ENCODE measurements around the gene DDX31.

DNA sequence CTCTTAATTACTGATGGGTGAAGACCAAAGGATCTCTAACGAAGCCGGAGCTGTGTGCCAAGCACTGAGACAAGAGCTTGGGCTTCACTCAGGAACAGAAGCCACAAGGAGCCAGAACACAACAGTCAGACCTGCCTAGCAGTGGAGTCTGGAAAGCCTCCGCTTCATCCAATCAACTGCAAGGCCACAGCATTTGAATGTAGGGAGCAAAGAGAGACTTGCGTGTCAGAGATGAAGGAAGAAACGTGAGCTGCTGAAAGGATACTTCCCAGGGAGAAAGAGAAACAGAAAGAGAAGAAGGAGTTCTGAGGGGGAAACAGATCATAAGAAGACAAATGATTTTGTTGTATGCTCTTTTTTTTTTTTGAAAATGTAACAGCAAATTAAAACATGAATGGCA lies 43.5 kb downstream of the DDX31 start:
- TF ChIP-seq CTCF (conservative IDR thresholded peaks at IDR 0.05; ENCODE audit: low read length) (no peak), EZH2phosphoT487 (IDR thresholded peaks at IDR 0.05; ENCODE audit: borderline replicate concordance, low read depth, low read length) (no peak)
